ENCODE measurements around the gene SLC35E1.

DNA sequence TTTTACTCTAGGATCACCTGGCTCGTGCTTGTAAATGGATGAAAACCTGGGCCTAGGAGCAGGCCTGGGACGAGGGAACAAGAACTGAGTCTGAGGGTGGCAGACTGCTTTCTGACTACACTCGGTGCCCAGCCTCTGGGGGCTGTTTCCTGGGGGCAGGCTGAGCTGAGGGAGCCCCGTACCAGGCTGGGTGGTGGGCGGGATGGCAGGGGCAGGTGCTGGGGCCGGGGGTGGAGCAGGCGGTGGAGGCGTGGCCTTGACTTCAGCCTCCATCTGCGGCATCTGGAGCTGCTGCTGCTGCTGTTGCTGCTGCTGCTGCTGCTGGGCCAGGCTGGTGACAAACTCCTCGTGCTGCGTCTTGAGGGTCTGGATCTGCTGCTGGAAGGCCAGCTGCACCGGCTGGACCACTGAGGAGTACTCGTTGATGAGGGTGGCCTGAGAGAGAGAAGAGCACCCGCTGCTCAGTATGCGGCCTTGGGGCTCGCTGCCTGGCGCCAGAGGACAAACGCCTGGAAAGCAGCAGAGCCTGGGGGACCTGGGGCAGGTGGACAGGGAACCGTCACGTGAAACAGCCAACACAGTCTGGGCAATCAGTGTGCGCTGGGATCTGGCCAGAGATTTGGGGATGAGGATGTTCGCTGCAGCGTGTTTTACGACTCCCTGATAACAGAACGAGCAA is 42.6 kb downstream of the SLC35E1 start:
- TF ChIP-seq, protein P1, sequence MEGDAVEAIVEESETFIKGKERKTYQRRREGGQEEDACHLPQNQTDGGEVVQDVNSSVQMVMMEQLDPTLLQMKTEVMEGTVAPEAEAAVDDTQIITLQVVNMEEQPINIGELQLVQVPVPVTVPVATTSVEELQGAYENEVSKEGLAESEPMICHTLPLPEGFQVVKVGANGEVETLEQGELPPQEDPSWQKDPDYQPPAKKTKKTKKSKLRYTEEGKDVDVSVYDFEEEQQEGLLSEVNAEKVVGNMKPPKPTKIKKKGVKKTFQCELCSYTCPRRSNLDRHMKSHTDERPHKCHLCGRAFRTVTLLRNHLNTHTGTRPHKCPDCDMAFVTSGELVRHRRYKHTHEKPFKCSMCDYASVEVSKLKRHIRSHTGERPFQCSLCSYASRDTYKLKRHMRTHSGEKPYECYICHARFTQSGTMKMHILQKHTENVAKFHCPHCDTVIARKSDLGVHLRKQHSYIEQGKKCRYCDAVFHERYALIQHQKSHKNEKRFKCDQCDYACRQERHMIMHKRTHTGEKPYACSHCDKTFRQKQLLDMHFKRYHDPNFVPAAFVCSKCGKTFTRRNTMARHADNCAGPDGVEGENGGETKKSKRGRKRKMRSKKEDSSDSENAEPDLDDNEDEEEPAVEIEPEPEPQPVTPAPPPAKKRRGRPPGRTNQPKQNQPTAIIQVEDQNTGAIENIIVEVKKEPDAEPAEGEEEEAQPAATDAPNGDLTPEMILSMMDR (IDR thresholded peaks at IDR 0.05 in 8 of 11, conservative IDR thresholded peaks at IDR 0.05 in 3 of 11) = no peak
- TF ChIP-seq POLR2A (IDR thresholded peaks at IDR 0.05) (no peak), POLR2AphosphoS5 (IDR thresholded peaks at IDR 0.05) (peak in 1 of 3 donors; percentile 5)

All from spleen (tissue), 7 donors.